AG09309 (cell line): Measurements from ENCODE around the gene LGMN.

Experiments used
- DNase-seq: peaks from one replicate; pipeline ENCODE4 v3.0.0-alpha.2; 2010; ENCODE audit warnings: low read depth
- H3K4me3 ChIP-seq: 2 replicates; pipeline ENCODE4 v1.5.1; 2011; ENCODE audit warnings: mild to moderate bottlenecking, low read depth, low read length, moderate library complexity; ENCODE audit not compliant: control insufficient read depth
- TF ChIP-seq, protein P1 (sequence below): IDR thresholded peaks from 2 replicates; pipeline ENCODE4 v1.5.1; 2011; ENCODE audit warnings: mild to moderate bottlenecking, low read depth, low read length, inconsistent platforms; ENCODE audit not compliant: insufficient read depth, control insufficient read depth; ENCODE audit errors: missing control alignments

Gene LGMN

DNA sequence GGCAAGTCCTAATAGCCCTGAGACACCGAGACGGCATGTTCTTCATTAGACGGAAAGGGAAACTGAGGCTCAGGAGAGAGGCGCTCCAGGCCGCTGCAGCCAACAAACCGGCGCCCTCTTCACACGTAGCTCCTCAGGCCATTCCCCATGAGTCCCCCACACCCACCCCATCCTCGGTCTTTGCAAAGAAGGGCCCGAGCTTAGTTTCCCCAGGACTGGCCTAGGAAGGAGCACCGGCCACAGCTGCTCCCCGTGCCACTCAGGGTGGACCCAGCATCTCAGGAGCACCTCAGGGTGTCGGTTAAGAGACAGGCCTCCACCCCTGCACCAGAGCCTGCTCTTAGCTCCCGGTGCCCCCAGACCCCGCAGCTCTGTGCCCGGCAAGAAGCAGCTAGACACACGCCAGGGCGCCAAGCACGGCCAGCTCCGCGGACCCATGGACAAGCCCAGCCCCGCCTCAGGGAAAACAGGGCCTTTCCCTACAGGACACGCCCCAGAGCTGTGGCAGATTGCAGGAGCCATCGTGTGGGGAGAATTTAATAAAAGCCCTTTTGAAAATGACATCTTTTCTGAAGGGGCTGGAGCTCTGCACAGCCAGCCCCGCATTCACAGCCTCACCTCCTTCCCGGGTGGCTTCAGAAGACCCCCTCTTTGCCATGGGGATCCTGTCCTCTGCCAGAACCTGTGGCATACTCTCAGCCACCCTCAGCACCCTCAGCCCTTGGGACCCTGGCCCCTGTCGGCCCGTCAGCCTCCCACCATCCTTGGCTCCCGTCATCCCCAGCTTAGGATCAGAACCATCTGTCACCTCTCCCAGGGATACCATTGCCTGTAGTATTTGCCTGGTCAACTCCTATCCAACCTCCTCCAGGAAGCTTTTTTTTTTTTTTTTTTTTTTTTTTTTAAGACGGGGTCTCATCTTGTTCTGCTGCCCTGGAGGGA is 59.7 kb downstream of the LGMN start:
- H3K4me3 ChIP-seq: no peak overlapping the region
- DNase-seq: no peak
- TF ChIP-seq, protein P1, sequence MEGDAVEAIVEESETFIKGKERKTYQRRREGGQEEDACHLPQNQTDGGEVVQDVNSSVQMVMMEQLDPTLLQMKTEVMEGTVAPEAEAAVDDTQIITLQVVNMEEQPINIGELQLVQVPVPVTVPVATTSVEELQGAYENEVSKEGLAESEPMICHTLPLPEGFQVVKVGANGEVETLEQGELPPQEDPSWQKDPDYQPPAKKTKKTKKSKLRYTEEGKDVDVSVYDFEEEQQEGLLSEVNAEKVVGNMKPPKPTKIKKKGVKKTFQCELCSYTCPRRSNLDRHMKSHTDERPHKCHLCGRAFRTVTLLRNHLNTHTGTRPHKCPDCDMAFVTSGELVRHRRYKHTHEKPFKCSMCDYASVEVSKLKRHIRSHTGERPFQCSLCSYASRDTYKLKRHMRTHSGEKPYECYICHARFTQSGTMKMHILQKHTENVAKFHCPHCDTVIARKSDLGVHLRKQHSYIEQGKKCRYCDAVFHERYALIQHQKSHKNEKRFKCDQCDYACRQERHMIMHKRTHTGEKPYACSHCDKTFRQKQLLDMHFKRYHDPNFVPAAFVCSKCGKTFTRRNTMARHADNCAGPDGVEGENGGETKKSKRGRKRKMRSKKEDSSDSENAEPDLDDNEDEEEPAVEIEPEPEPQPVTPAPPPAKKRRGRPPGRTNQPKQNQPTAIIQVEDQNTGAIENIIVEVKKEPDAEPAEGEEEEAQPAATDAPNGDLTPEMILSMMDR: no peak

DNA sequence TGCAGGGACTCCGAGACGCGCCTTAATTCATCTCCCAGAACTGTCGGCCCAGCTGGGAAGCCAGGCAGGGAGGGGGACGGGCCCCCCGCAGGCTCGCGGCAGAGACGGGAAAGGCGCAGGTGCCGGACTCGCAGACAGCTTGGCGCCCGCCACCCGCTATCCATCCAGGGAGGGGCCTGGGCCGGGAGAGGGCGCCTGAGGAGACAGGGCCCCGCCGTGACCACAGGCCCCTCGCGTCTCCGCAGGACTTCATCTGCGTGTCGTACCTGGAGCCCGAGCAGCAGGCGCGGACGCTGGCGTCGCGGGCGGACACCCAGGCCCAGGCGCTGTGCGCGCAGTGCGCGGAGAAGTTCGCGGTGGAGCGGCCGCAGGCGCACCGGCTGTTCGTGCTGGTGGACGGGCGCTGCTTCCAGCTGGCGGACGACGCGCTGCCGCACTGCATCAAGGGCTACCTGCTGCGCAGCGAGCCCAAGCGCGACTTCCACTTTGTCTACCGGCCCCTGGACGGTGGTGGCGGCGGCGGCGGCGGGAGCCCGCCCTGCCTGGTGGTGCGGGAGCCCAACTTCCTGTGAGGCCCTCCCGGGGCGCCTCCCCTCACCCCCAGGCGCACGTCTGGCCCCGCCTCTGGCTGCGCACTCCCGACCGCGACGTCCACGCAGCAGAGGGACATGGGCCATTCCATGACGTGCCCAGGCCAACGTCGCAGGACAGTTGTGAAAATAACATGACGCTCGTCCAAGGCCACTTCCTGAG is 60.6 kb downstream of the LGMN start:
- TF ChIP-seq, protein P1: no peak
- no peak overlapping the region for H3K4me3 ChIP-seq
- no peak for DNase-seq

DNA sequence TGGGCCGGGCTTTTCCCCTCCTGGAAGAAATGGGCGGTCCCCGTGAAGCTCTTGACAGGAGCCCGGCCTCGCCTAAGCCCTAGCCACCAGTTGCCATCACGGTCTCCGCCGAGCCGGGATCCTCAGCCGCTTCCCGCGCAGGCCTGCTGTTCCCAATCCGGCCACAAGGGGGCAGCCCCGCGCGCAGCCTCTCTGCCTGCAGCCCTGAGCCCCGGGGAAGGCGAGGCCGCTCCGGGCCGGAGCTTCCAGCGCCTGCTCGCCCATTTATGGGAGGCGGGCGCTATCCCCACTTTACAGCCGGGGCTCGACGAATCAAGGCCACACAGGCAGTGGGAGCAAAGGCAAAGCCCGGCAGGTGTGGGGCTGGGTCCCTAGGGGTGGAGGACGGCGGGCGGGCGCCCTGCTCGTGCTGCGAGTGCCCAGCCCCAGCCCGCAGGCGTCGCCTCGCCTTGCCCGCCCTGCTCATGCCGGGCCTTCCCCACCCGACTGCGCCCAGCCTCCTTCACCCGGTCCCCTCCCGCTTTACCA is 61.5 kb downstream of the LGMN start:
- no peak overlapping the region for H3K4me3 ChIP-seq
- DNase-seq: no peak
- TF ChIP-seq, protein P1: peak; percentile 98

DNA sequence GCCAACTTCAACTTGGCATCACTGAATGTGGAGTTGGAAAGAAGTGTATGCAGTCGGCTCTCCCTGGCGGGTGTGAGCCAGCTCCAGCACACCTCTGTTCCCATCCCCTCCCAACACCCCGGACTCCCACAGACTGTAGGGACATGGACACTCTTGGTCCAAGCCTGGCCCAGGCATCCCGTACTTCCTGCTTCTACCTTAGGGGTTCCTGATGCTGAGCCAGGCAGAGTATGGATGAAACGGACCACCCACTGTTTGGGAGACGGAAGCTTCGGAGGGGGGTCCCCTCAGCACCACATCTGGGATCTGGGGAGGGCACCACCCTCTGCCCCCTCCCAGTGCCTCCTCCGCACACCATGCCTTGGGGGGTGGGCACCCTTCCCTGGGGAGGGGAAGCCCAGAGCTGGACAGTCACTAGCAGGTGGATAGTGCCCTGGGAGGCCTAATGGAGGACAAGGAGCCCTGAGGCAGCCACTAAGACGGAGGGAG is 62.0 kb downstream of the LGMN start:
- TF ChIP-seq, protein P1: no peak
- DNase-seq: no peak
- H3K4me3 ChIP-seq: no peak overlapping the region

DNA sequence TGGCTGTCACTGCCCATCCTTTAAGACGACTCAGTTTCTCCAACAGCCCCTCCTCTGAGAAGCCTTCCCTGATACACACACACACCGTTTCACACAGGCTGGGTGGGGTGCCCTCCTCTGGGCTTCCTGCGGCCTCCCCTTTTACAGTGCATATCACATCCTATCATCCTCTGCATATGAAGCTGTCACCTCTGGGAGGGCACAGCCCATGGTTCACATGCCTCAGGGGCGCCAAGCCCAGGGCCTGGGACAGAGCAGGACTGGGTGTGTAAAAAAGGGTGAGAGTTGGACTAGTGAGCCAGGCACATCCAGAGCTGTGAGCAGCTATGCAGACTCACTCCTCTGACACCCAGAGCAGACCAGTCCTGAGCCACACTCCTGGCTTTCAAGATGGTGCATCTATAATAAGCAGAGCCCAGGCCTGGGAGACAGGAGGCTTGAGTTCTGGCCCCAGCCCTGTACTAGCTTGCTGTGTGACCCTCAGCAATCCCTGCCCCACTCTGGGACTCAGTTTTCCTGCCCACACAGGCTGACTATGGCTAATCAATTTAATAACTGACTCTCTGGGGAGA is 62.6 kb downstream of the LGMN start:
- H3K4me3 ChIP-seq: no peak overlapping the region
- TF ChIP-seq, protein P1: no peak
- DNase-seq: no peak
